Measurements from ENCODE around the gene PLXNC1. TPM values are rescaled to one million over a fixed set of nuclear protein-coding genes. Genes with fewer than 3 reads are reported as not detected.

PLXNC1 gene
- total and polyA plus RNA-seq, 2 of the 8 experiments (the other 6 are each of a cell fraction or from before 2014, with no cell fraction given): 0.83 to 2.0 TPM

GRCh38 chr12:94290353-94290752, 142.0 kb downstream of the PLXNC1 start:
- Histone ChIP-seq H3K36me3 (ENCODE audit: control insufficient read depth in 2 of 4, insufficient read depth in 4 of 4, low read length in 3 of 4) (no peaks in the 10 kb centered on the region; a peak in 2 of 8 replicates), H4K8ac (ENCODE audit: extremely low read depth, insufficient read depth, low read length) (no peak overlapping the region), H3K4me3 (ENCODE audit: extremely low read depth in 1 of 4, insufficient read depth in 2 of 4, low read depth in 3 of 4, low read length in 4 of 4) (no peak overlapping the region), H3K56ac (replicated peaks; ENCODE audit: insufficient read length, low read depth, low read length) (no peak overlapping the region), H2BK5ac (ENCODE audit: low read depth, low read length) (no peak overlapping the region), H3K23ac (ENCODE audit: insufficient read length) (no peak overlapping the region), H2BK15ac (ENCODE audit: low read length) (no peak overlapping the region), H2BK12ac (ENCODE audit: low read depth, low read length) (no peak overlapping the region), H2AK5ac (ENCODE audit: low read depth, low read length) (no peak overlapping the region), H3K9me3 (ENCODE audit: insufficient read depth in 2 of 2, low read depth in 1 of 2, low read length in 1 of 2) (no peaks in the 10 kb centered on the region), H4K5ac (ENCODE audit: insufficient read length, low read depth, low read length) (no peak overlapping the region), H2AFZ (ENCODE audit: low read length) (no peak overlapping the region), H2BK20ac (ENCODE audit: low read length) (no peak overlapping the region), H3K23me2 (ENCODE audit: low read depth, low read length) (no peaks in the 10 kb centered on the region), H3K4ac (replicated peaks; ENCODE audit: insufficient read length, low read depth, low read length) (no peak overlapping the region), H3K18ac (ENCODE audit: extremely low read depth, low read length) (0 out of 2 replicates have a peak overlapping the region, but pooled peaks have one; percentile 24), H3K27ac (ENCODE audit: low read depth, low read length) (no peak overlapping the region), H3K4me2 (ENCODE audit: insufficient read depth in 1 of 2, low read depth in 2 of 2, low read length in 2 of 2) (no peak overlapping the region), H3K79me2 (ENCODE audit: control insufficient read depth in 1 of 2, insufficient read depth in 2 of 2, low read length in 2 of 2) (no peaks in the 10 kb centered on the region), H3K79me1 (ENCODE audit: low read depth, low read length) (no peaks in the 10 kb centered on the region), H4K91ac (replicated peaks; ENCODE audit: insufficient read length, low read length) (no peak overlapping the region), H3K4me1 (replicated peaks in 1 of 4; ENCODE audit: control insufficient read depth in 3 of 4, insufficient read depth in 4 of 4, low read length in 3 of 4) (peaks cover 0 to 18% (median 11%) of the 10 kb centered on the region in 4 experiments; a peak in 6 of 7 replicates), H4K20me1 (replicated peaks in 1 of 2; ENCODE audit: control insufficient read depth in 1 of 2, insufficient read depth in 2 of 2, low read length in 2 of 2) (no peaks in the 10 kb centered on the region), H3K27me3 (replicated peaks in 1 of 4; ENCODE audit: control insufficient read depth in 3 of 4, extremely low read depth in 1 of 4, insufficient read depth in 3 of 4, low read length in 3 of 4) (no peaks in the 10 kb centered on the region), H3K9ac (replicated peaks in 1 of 4; ENCODE audit: extremely low read depth in 1 of 4, low read depth in 3 of 4, low read length in 3 of 4) (no peak overlapping the region), H3K14ac (ENCODE audit: insufficient read length) (no peak overlapping the region), H2BK120ac (replicated peaks; ENCODE audit: low read depth, low read length) (no peak overlapping the region)
- DNase-seq (ENCODE audit: low read depth in 1 of 2, low spot score in 2 of 2) (peak in 1 of 2 experiments; percentile 49), FAIRE-seq (no peak)
- TF ChIP-seq RAD21 (IDR thresholded peaks at IDR 0.05 in 1 of 2, conservative IDR thresholded peaks at IDR 0.05 in 1 of 2; ENCODE audit: low read depth in 2 of 2, low read length in 2 of 2) (peak in 1 of 2 experiments; percentile 23; a peak in 1 of 4 replicates), NRF1 (IDR thresholded peaks at IDR 0.05; ENCODE audit: low read depth, low read length) (no peak)
- ChIA-PET POLR2A (ENCODE audit: partially characterized antibody) (interaction anchor here (1.0 to 1.7 kb wide), 4 partner anchors 10 to 244 kb away, joined by 3 to 7 read pairs (median 3); no protein-coding TSS in a partner anchor), CTCF (ENCODE audit: partially characterized antibody) (interaction anchor here (0.6 to 2.4 kb wide), 13 partner anchors 8 to 155 kb away, joined by 3 to 10 read pairs (median 4); no protein-coding TSS in a partner anchor)
- WGBS, 2 experiments (ENCODE audit: extremely low coverage in 1 of 2, insufficient coverage in 1 of 2, insufficient read length in 1 of 2, insufficient replicate concordance in 2 of 2, low coverage in 1 of 2, low lambda C conversion rate in 2 of 2, missing lambda C conversion rate in 1 of 2): 81% methylated on average over 2 of the region's 4 CpGs; no CpG with 5 or more reads in 1 of the 2 experiments
